HepG2 (cell line): Measurements from ENCODE around the gene PSMD4. TPM values are rescaled to one million over a fixed set of nuclear protein-coding genes. Genes with fewer than 3 reads are reported as not detected.
A peak's percentile ranks its signal among the peaks of the same experiment; 100 is the strongest.

Experiments used
- ASH2L ChIP-seq: fragments of 300-600, 200-600 bp; sonication (generic); IDR thresholded peaks from 2 replicates; pipeline ENCODE4 v1.7.0; 2017; ENCODE audit warnings: low read depth, mild to moderate bottlenecking, moderate library complexity, mixed read lengths, low read length; ENCODE audit not compliant: insufficient read length
- CHCHD3 ChIP-seq: sonication (generic); formaldehyde crosslinking; IDR thresholded peaks from 2 replicates; pipeline ENCODE4 v1.8.0; 2022; ENCODE audit warnings: mild to moderate bottlenecking, missing genetic modification reagents, moderate library complexity
- DMAP1 ChIP-seq: IDR thresholded peaks from 2 replicates; pipeline ENCODE4 v1.6.1; 2016
- HNRNPH1 ChIP-seq: fragments of 200-400 bp; formaldehyde crosslinking; optimal IDR thresholded peaks from 2 replicates; pipeline ENCODE3; 2017; ENCODE audit warnings: mild to moderate bottlenecking, low read depth, low read length
- MYC ChIP-seq: sonication (generic); formaldehyde crosslinking; IDR thresholded peaks from 2 replicates; pipeline ENCODE4 v1.9.0; 2021; ENCODE audit warnings: missing genetic modification reagents, borderline replicate concordance
- NCOA1 ChIP-seq: sonication (generic); formaldehyde crosslinking; IDR thresholded peaks from 2 replicates; pipeline ENCODE4 v1.9.0; 2021; ENCODE audit warnings: missing genetic modification reagents
- NCOA2 ChIP-seq: sonication (generic); formaldehyde crosslinking; IDR thresholded peaks from 2 replicates; pipeline ENCODE4 v1.8.0; 2022; ENCODE audit warnings: inconsistent platforms
- RNF2 ChIP-seq: fragments of 450-650 bp; conservative IDR thresholded peaks from 2 replicates; pipeline ENCODE4 v1.6.1; 2016; ENCODE audit warnings: low read depth
- ZBTB21 ChIP-seq: sonication (generic); formaldehyde crosslinking; IDR thresholded peaks from 2 replicates; pipeline ENCODE4 v1.4.0; 2020; ENCODE audit warnings: missing genetic modification reagents
- ZNF10 ChIP-seq: sonication (generic); formaldehyde crosslinking; IDR thresholded peaks from 2 replicates; pipeline ENCODE4 v1.4.0; 2020; ENCODE audit warnings: mild to moderate bottlenecking, low read depth, missing genetic modification reagents, borderline replicate concordance
- ZNF17 ChIP-seq: sonication (generic); formaldehyde crosslinking; IDR thresholded peaks from 2 replicates; pipeline ENCODE4 v1.5.0; 2020; ENCODE audit warnings: mild to moderate bottlenecking, missing genetic modification reagents
- ZNF20 ChIP-seq: sonication (generic); formaldehyde crosslinking; IDR thresholded peaks from 2 replicates; pipeline ENCODE4 v1.4.0; 2020; ENCODE audit warnings: mild to moderate bottlenecking, moderate library complexity, missing genetic modification reagents
- ZNF24 ChIP-seq: fragments of 450-650 bp; IDR thresholded peaks from 2 replicates; pipeline ENCODE4 v1.6.1; 2017; ENCODE audit warnings: antibody characterized with exemption, mild to moderate bottlenecking
- ZNF501 ChIP-seq: sonication (generic); formaldehyde crosslinking; IDR thresholded peaks from 2 replicates; pipeline ENCODE4 v1.5.1; 2020; ENCODE audit warnings: mild to moderate bottlenecking, moderate library complexity, missing genetic modification reagents
- ZNF644 ChIP-seq: IDR thresholded peaks from 2 replicates; pipeline ENCODE4 v1.6.1; 2016; ENCODE audit warnings: low read depth
- ZNF839 ChIP-seq: sonication (generic); formaldehyde crosslinking; IDR thresholded peaks from 2 replicates; pipeline ENCODE4 v1.4.0; 2020; ENCODE audit warnings: missing genetic modification reagents, mild to moderate bottlenecking, borderline replicate concordance
- polyA plus RNA-seq, 8 experiments: library from polyadenylated mRNA; depleted of rRNA in 3 of 8; stranded (reverse) in 7 of 8; unstranded in 1 of 8; fragments of >200 nt; fragmentation: Illumina TruSeq in 4 of 8; extraction: Trizol in 4 of 8; gene quantifications; 2 replicates each; pipeline versions ENCODE4 v1.2.1 to v1.2.3, GENCODE V29; 2011 to 2016; ENCODE audit warnings: low read depth in 4 of 8, missing spikeins in 1 of 8, mixed read lengths in 1 of 8; ENCODE audit not compliant: insufficient read depth in 1 of 8
- total RNA-seq, 5 experiments: library from RNA; depleted of rRNA; stranded (reverse); fragments of >200 nt; fragmentation: Illumina TruSeq; extraction: Trizol; gene quantifications; 2 replicates each; pipeline ENCODE4 v1.2.3, GENCODE V29; 2016; ENCODE audit warnings: low read depth in 1 of 5
- TF ChIP-seq, protein P1 (sequence below), 2 experiments: fragments of 450-650 bp in 1 of 2; sonication (generic) in 1 of 2; formaldehyde crosslinking; IDR thresholded peaks; 2 replicates each; pipeline versions ENCODE4 v1.5.0 to v1.8.0; 2020 to 2022; ENCODE audit warnings: mild to moderate bottlenecking in 1 of 2, missing genetic modification reagents in 1 of 2
- TF ChIP-seq, protein P2 (sequence below): sonication (generic); formaldehyde crosslinking; IDR thresholded peaks from 2 replicates; pipeline ENCODE4 v1.4.0; 2020; ENCODE audit warnings: missing genetic modification reagents; ENCODE audit errors: not compliant biosample characterization
- TF ChIP-seq, protein P3 (sequence below): sonication (generic); formaldehyde crosslinking; IDR thresholded peaks from 2 replicates; pipeline ENCODE4 v1.5.1; 2020; ENCODE audit warnings: mild to moderate bottlenecking, moderate library complexity, missing genetic modification reagents
- TF ChIP-seq, protein P4 (sequence below): sonication (generic); formaldehyde crosslinking; IDR thresholded peaks from 2 replicates; pipeline ENCODE4 v1.4.0; 2020; ENCODE audit warnings: low read depth, missing genetic modification reagents
- TF ChIP-seq, protein P5 (sequence below): IDR thresholded peaks from 2 replicates; pipeline ENCODE4 v1.6.1; 2016; ENCODE audit warnings: missing genetic modification reagents, missing compliant biosample characterization

PSMD4 gene
- total and polyA plus RNA-seq, 2 of the 13 experiments (the other 11 are each of a cell fraction or from before 2014, with no cell fraction given), result 194 to 243 TPM

DNA sequence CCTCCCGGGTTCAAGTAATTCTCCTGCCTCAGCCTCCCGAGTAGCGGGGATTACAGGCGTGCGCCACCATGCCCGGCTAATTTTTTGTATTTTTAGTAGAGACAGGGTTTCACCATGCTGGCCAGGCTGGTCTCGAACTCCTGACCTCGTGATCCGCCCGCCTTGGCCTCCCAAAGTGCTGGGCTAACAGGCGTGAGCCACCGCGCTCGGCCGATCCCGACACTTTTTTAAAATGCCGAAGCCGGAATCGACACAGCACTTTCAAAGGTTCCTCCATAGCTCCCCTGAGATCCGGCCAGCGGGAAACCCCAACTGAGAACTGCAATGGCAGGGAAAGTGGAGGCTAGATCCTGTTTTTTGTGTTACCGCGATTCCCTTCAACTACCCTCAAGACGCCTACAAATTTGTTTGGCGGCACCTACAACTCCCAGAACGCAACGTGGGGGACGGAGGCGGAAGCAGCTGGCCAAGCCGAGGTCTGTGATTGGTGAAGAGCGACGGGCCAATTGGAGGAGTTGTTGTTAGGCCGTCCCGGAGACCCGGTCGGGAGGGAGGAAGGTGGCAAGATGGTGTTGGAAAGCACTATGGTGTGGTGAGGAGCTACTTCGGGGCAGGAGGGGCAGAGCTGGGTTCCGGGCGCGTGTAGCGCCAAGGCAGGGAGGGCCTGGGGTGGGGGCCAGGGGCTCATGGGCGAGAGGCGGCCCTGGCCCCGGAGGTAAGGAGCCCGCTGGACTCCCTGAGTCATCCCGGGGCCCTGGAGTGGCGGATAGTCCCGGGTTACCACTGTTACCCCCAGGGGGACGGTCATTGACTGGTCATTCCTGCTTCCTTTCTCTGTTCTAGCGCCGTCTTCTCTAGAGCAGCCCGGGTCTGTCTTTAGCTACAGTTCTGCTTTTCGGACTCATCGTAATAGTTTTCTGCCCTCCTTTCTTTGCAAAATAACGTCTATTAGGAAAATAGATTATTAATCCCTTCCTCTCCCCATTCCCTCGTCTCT, at the start of gene PSMD4 (continued):
- TF ChIP-seq RNF2, result peak; percentile 80
- TF ChIP-seq ZNF644 (CRISPR knock-in tag), result no peak
- TF ChIP-seq, protein P1, sequence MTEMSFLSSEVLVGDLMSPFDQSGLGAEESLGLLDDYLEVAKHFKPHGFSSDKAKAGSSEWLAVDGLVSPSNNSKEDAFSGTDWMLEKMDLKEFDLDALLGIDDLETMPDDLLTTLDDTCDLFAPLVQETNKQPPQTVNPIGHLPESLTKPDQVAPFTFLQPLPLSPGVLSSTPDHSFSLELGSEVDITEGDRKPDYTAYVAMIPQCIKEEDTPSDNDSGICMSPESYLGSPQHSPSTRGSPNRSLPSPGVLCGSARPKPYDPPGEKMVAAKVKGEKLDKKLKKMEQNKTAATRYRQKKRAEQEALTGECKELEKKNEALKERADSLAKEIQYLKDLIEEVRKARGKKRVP (CRISPR knock-in tag; IDR thresholded peaks at IDR 0.05), result peak in 1 of 2 experiments; percentile 56; a peak in 1 of 4 replicates
- TF ChIP-seq ZNF17 (CRISPR knock-in tag), result no peak
- TF ChIP-seq, protein P2, sequence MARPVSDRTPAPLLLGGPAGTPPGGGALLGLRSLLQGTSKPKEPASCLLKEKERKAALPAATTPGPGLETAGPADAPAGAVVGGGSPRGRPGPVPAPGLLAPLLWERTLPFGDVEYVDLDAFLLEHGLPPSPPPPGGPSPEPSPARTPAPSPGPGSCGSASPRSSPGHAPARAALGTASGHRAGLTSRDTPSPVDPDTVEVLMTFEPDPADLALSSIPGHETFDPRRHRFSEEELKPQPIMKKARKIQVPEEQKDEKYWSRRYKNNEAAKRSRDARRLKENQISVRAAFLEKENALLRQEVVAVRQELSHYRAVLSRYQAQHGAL (CRISPR knock-in tag), result no peak
- TF ChIP-seq, protein P3, sequence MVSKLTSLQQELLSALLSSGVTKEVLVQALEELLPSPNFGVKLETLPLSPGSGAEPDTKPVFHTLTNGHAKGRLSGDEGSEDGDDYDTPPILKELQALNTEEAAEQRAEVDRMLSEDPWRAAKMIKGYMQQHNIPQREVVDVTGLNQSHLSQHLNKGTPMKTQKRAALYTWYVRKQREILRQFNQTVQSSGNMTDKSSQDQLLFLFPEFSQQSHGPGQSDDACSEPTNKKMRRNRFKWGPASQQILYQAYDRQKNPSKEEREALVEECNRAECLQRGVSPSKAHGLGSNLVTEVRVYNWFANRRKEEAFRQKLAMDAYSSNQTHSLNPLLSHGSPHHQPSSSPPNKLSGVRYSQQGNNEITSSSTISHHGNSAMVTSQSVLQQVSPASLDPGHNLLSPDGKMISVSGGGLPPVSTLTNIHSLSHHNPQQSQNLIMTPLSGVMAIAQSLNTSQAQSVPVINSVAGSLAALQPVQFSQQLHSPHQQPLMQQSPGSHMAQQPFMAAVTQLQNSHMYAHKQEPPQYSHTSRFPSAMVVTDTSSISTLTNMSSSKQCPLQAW (CRISPR knock-in tag), result peak; percentile 55; the same call in 1 of the 2 replicates
- TF ChIP-seq NCOA1 (CRISPR knock-in tag), result no peak
- TF ChIP-seq ZNF501 (CRISPR knock-in tag), result peak; percentile 70; the same call in 1 of the 2 replicates
- TF ChIP-seq ZNF10 (CRISPR knock-in tag), result no peak
- TF ChIP-seq ZBTB21 (CRISPR knock-in tag), result no peak
- TF ChIP-seq, protein P4, sequence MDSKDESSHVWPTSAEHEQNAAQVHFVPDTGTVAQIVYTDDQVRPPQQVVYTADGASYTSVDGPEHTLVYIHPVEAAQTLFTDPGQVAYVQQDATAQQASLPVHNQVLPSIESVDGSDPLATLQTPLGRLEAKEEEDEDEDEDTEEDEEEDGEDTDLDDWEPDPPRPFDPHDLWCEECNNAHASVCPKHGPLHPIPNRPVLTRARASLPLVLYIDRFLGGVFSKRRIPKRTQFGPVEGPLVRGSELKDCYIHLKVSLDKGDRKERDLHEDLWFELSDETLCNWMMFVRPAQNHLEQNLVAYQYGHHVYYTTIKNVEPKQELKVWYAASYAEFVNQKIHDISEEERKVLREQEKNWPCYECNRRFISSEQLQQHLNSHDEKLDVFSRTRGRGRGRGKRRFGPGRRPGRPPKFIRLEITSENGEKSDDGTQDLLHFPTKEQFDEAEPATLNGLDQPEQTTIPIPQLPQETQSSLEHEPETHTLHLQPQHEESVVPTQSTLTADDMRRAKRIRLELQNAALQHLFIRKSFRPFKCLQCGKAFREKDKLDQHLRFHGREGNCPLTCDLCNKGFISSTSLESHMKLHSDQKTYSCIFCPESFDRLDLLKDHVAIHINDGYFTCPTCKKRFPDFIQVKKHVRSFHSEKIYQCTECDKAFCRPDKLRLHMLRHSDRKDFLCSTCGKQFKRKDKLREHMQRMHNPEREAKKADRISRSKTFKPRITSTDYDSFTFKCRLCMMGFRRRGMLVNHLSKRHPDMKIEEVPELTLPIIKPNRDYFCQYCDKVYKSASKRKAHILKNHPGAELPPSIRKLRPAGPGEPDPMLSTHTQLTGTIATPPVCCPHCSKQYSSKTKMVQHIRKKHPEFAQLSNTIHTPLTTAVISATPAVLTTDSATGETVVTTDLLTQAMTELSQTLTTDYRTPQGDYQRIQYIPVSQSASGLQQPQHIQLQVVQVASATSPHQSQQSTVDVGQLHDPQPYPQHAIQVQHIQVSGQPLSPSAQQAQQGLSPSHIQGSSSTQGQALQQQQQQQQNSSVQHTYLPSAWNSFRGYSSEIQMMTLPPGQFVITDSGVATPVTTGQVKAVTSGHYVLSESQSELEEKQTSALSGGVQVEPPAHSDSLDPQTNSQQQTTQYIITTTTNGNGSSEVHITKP (CRISPR knock-in tag), result no peak
- no peak; the same call in 1 of the 2 replicates for TF ChIP-seq ZNF20
- TF ChIP-seq NCOA2 (CRISPR knock-in tag), result no peak
- TF ChIP-seq DMAP1 (CRISPR knock-in tag), result peak; percentile 63
- TF ChIP-seq HNRNPH1, result peak; percentile 84
- no peak for TF ChIP-seq CHCHD3 (CRISPR knock-in tag)
- peak; percentile 68 for TF ChIP-seq ASH2L
- no peak for TF ChIP-seq ZNF24
- TF ChIP-seq, protein P5, sequence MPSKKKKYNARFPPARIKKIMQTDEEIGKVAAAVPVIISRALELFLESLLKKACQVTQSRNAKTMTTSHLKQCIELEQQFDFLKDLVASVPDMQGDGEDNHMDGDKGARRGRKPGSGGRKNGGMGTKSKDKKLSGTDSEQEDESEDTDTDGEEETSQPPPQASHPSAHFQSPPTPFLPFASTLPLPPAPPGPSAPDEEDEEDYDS (CRISPR knock-in tag), result peak; percentile 35; the same call in 1 of the 2 replicates
- peak; percentile 65; the same call in 1 of the 2 replicates for TF ChIP-seq MYC
- TF ChIP-seq ZNF839 (CRISPR knock-in tag), result no peak
